Breast epithelium (tissue), 4 donors: Measurements from ENCODE around the gene CEP170. TPM values are rescaled to one million over a fixed set of nuclear protein-coding genes. Genes with fewer than 3 reads are reported as not detected.

Experiments used
- DNase-seq, 2 donors: peaks; one replicate each; pipeline ENCODE4 v3.0.0-alpha.2; 2019; ENCODE audit warnings: low spot score in 2 of 2
- H3K27ac ChIP-seq, 2 donors: fragments of 200-600 bp; sonication (generic) in 1 of 2; one replicate each; pipeline ENCODE4 v1.5.1; 2016 to 2019; ENCODE audit warnings: mild to moderate bottlenecking in 1 of 2
- H3K27me3 ChIP-seq, 2 donors: fragments of 200-600 bp; sonication (generic) in 1 of 2; one replicate each; pipeline versions ENCODE4 v1.5.1 to v1.6.0; 2017 to 2019; ENCODE audit warnings: control low read depth in 1 of 2, mild to moderate bottlenecking in 1 of 2
- H3K36me3 ChIP-seq: fragments of 200-600 bp; one replicate; pipeline ENCODE4 v1.5.1; 2019
- H3K4me1 ChIP-seq, 2 donors: fragments of 200-600 bp; sonication (generic); one replicate each; pipeline ENCODE4 v1.5.1; 2016 to 2019; ENCODE audit warnings: control low read depth in 1 of 2
- H3K4me3 ChIP-seq, 3 donors: fragments of 200-600 bp; sonication (generic); 1 replicate in 2 of 3; 2 replicates in 1 of 3; pipeline ENCODE4 v1.5.1; 2016 to 2019; ENCODE audit warnings: mild to moderate bottlenecking in 3 of 3, moderate library complexity in 2 of 3
- H3K9me3 ChIP-seq, 2 donors: fragments of 200-600 bp; sonication (generic) in 1 of 2; one replicate each; pipeline ENCODE4 v1.5.1; 2016 to 2019; ENCODE audit warnings: control low read depth in 1 of 2
- POLR2A ChIP-seq: fragments of 450-650 bp; IDR thresholded peaks from one replicate; pipeline ENCODE4 v1.6.1; 2016; ENCODE audit warnings: antibody characterized with exemption, mild to moderate bottlenecking, moderate library complexity
- POLR2AphosphoS5 ChIP-seq, 3 donors: sonication (generic); formaldehyde crosslinking; IDR thresholded peaks; one replicate each; pipeline ENCODE4 v1.6.1; 2017; ENCODE audit warnings: antibody characterized with exemption in 3 of 3
- intact Hi-C: fragments of 100-400 bp; cut with DNase I; formaldehyde crosslinking; loops from one replicate; pipeline ENCODE4 v1.15.1; 2023; ENCODE audit warnings: low total_unique reads
- total RNA-seq, 3 donors: library from RNA; depleted of rRNA; stranded (reverse); fragments of >200 nt; gene quantifications; one replicate each; pipeline ENCODE4 v1.1.0, GENCODE V29; 2016
- TF ChIP-seq, protein P1 (sequence below), 3 donors: fragments of 450-650 bp; IDR thresholded peaks; one replicate each; pipeline ENCODE4 v1.5.1; 2016 to 2017; ENCODE audit warnings: antibody characterized with exemption in 3 of 3, mild to moderate bottlenecking in 3 of 3, moderate library complexity in 3 of 3

CEP170 gene
- 10 to 100 TPM; 37.4 to 54.2 (median 47.4) TPM for total RNA-seq

DNA sequence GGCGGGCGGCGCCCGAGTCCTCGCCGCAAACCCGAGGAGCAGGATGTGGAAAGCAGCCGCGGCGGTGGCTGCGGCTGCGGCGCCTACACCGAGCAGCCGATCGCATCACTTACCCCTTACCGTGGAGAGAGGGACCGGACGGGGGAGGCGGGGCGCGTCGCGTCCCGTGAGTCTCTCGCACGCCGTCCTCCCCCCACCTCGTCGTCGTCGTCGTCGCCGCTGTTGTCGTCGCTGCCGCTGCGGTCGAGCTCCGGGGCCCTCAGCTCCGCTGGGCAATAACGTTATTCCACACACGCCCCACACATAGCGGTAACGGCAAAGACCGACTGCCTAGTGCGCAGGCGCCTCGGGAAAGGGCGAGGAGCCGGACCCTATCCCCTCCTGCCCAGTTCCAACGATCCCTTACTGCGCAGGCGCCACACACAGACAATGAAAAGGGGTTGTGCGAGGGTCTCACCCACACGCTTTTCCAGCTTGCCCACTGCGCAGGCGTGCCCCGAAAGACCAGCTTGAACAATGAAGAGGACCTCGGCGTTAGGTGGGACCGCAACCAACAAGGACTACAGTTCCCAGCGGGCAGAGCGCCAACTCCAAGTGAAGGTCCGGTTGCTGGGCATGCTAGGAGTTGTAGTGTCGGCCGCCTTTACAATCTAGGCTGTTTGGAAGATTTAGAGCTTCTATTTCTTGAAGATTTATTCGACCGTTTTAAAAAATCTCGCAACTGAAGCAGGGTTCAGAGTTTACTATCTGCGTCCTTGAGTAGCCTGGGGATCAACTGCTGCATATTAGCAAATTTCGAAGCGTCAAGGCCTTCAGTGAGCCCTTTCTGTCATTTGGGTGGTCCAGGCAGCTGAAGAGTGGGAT is at the start of gene CEP170:
Gene CEP170, minus strand, starts transcription at position 355 of the 864 bp plus-strand sequence. CDS start 30,001 bp downstream, outside the sequence.
- peaks cover 0 to 4% of the 10 kb centered on the region in 2 donors for H3K4me1 ChIP-seq
- H3K4me3 ChIP-seq: peak within 1 kb of the TSS; percentile 90 to 93 (median 91)
- intact Hi-C loops: no loop called here
- H3K9me3 ChIP-seq: no peaks in the 10 kb centered on the region
- TF ChIP-seq, protein P1, sequence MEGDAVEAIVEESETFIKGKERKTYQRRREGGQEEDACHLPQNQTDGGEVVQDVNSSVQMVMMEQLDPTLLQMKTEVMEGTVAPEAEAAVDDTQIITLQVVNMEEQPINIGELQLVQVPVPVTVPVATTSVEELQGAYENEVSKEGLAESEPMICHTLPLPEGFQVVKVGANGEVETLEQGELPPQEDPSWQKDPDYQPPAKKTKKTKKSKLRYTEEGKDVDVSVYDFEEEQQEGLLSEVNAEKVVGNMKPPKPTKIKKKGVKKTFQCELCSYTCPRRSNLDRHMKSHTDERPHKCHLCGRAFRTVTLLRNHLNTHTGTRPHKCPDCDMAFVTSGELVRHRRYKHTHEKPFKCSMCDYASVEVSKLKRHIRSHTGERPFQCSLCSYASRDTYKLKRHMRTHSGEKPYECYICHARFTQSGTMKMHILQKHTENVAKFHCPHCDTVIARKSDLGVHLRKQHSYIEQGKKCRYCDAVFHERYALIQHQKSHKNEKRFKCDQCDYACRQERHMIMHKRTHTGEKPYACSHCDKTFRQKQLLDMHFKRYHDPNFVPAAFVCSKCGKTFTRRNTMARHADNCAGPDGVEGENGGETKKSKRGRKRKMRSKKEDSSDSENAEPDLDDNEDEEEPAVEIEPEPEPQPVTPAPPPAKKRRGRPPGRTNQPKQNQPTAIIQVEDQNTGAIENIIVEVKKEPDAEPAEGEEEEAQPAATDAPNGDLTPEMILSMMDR (IDR thresholded peaks at IDR 0.05): no peak
- TF ChIP-seq POLR2AphosphoS5 (IDR thresholded peaks at IDR 0.05): peak; percentile 57 to 65 (median 59)
- no peaks in the 10 kb centered on the region for H3K27me3 ChIP-seq
- no peaks in the 10 kb centered on the region for H3K36me3 ChIP-seq
- peak within 1 kb of the TSS; percentile 90 to 93 for H3K27ac ChIP-seq
- DNase-seq: peak; percentile 85 to 90

DNA sequence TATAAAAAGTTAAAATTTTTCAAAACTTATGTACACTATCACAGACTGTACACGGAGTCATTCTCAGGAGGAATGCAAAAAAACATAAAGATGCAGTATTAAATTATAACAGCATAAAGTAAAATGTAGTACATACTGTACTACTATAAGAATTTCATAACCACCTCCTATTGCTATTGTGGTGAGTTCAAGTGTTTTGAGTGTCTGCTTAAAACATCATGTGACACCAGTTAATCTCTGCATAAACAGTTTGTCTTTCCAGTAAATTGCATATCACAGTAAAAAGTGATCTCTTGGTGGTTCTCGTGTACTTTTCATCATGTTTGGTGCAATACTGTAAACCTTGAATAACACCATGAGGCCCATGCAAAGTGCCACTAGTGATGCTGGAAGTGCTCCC is 46.0 kb upstream of the CEP170 start:
- H3K27ac ChIP-seq: no peak overlapping the region
- no peak overlapping the region for H3K4me3 ChIP-seq
- no peaks in the 10 kb centered on the region for H3K27me3 ChIP-seq
- no peaks in the 10 kb centered on the region for H3K36me3 ChIP-seq
- DNase-seq: no peak
- intact Hi-C loops: no loop called here
- H3K9me3 ChIP-seq: peaks cover 0 to 10% of the 10 kb centered on the region in 2 donors
- no peak for TF ChIP-seq POLR2A
- TF ChIP-seq POLR2AphosphoS5 (IDR thresholded peaks at IDR 0.05): no peak
- TF ChIP-seq, protein P1 (IDR thresholded peaks at IDR 0.05): no peak
- no peaks in the 10 kb centered on the region for H3K4me1 ChIP-seq

DNA sequence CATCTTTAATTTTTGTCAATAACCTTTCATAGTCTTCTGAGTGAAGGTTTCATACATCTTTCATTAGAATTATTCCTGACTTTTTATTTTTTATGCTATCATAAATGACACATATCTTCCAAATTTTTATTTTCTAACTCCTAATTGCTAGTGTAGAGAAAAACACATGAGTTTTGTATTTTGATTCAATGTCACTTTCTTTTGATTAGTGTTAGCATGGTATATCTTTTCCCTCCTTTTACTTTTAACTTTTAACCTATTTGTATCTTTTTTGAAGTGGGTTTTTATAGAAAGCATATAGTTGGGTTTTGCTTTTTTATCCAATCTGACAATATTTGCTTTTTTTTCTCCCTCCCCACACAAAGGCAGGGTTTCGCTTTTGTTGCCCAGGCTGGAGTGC is 44.0 kb upstream of the CEP170 start:
- DNase-seq: no peak
- intact Hi-C loops: no loop called here
- Histone ChIP-seq H3K4me3 (no peak overlapping the region), H3K27me3 (no peaks in the 10 kb centered on the region), H3K27ac (no peak overlapping the region), H3K9me3 (peaks cover 0 to 10% of the 10 kb centered on the region in 2 donors), H3K4me1 (no peaks in the 10 kb centered on the region), H3K36me3 (no peaks in the 10 kb centered on the region)
- no peak for TF ChIP-seq POLR2A
- TF ChIP-seq, protein P1 (IDR thresholded peaks at IDR 0.05): no peak

DNA sequence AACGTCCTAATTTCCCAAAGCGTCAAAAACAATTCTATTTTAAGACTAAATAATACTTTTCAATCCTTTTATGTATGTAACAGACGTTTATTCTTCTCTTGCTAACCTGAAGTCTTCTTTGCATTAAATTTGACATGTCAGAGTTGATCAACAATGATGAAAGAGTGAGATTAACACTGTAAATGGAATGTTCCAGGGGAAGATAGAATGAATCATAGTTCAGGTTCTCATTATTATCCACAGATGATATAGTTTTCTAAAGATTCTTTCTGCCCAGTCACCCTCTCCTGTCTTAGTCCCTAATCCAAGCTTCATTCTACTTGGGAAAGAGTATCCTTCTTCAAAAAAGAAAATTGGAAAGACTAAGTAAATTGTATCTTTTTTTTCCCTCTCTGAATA is 39.6 kb upstream of the CEP170 start:
- DNase-seq: no peak
- Histone ChIP-seq H3K9me3 (no peaks in the 10 kb centered on the region), H3K4me1 (no peaks in the 10 kb centered on the region), H3K27ac (no peak overlapping the region), H3K27me3 (no peaks in the 10 kb centered on the region), H3K36me3 (no peaks in the 10 kb centered on the region), H3K4me3 (no peak overlapping the region)
- intact Hi-C loops: no loop called here
- TF ChIP-seq, protein P1 (IDR thresholded peaks at IDR 0.05): no peak
- TF ChIP-seq POLR2A: no peak
- no peak for TF ChIP-seq POLR2AphosphoS5 (IDR thresholded peaks at IDR 0.05)

DNA sequence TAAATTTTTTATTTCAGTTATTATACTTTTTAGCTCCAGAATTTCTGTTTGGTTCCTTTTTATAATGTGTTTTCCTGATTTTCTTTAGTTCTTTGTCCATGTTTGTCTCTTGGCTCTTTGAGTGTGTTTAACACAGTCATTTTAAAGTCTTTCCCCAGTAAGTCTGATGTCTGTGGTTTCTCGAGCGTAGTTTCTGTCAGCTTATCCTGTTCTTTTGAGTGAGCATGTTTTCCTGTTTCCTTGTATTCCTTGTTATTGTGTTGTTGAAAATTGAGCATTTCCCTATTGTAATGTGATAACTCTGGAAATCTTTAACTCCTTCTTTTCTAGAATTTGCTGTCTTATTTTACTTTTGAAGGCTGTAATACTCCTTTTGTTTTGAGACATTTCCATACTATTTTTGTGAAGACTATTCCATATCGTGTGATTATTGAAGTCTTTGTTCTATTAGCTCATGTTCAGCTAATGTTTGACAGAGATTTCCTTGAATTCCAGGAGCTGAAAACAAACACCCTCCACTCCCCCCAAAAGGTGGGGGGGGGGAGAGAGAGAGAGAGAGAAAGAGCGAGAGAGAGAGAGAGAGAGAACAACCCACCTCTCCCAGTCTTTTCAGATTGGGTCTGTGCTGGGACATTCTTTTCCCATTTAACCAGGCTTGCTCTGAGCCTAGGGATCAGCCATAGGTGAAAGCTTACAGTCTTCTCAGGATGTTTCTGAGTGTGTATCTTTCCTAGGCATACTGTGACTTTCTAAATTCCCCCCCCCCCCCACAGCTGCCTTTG is 39.1 kb upstream of the CEP170 start:
- no peak overlapping the region for H3K4me3 ChIP-seq
- H3K4me1 ChIP-seq: no peaks in the 10 kb centered on the region
- H3K27ac ChIP-seq: no peak overlapping the region
- no peaks in the 10 kb centered on the region for H3K27me3 ChIP-seq
- no peaks in the 10 kb centered on the region for H3K9me3 ChIP-seq
- intact Hi-C loops: no loop called here
- no peak for DNase-seq
- H3K36me3 ChIP-seq: no peaks in the 10 kb centered on the region
- no peak for TF ChIP-seq POLR2AphosphoS5 (IDR thresholded peaks at IDR 0.05)
